WERI-Rb-1 (cell line): ENCODE results near the gene ASCL5.

Source experiments
- DNase-seq: peaks from one replicate; pipeline ENCODE4 v3.0.0-alpha.2; 2020
- H3K27ac ChIP-seq: fragments of 250-450 bp; sonication (Bioruptor Pico); 2 replicates; pipeline ENCODE4 v1.5.1; 2020; ENCODE audit warnings: mild to moderate bottlenecking, moderate library complexity
- H3K27me3 ChIP-seq: fragments of 250-450 bp; sonication (Bioruptor Pico); 2 replicates; pipeline ENCODE4 v1.5.1; 2021; ENCODE audit warnings: mild to moderate bottlenecking, low read depth, moderate library complexity; ENCODE audit not compliant: insufficient read depth, severe bottlenecking
- H3K36me3 ChIP-seq: fragments of 250-450 bp; sonication (Bioruptor Pico); 2 replicates; pipeline ENCODE4 v1.5.1; 2020; ENCODE audit warnings: mild to moderate bottlenecking, moderate library complexity
- H3K4me3 ChIP-seq: 2 replicates; pipeline ENCODE4 v1.5.1; 2011; ENCODE audit warnings: low read depth, mild to moderate bottlenecking, control low read depth, low read length
- H3K9me3 ChIP-seq: fragments of 250-450 bp; sonication (Bioruptor Pico); 2 replicates; pipeline ENCODE4 v1.5.1; 2021; ENCODE audit warnings: mild to moderate bottlenecking, moderate library complexity; ENCODE audit not compliant: severe bottlenecking
- TF ChIP-seq, protein P1 (sequence below): IDR thresholded peaks from 2 replicates; pipeline ENCODE4 v1.5.1; 2011; ENCODE audit warnings: low read depth, mild to moderate bottlenecking, control low read depth, inconsistent platforms, low read length

ASCL5 gene

DNA sequence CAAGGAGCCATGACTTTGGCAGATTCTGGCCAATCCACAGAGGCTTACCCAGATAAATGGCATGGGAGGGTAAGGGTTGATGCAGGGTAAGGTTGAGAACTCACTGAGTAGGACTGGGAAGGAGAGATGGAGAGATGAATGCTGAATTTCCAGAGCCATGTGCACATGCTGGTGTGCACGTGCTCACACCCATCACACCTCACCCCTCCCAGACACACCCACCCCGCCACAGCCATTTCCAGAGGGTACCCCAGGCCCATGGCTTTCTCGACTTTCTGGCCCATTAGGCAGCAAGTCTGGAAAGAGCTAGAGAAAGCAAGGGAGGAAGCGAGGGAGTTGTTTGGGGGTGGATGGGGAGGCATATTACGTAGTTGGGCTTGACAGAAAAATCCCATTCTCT, 16.4 kb downstream of the ASCL5 start:
- Histone ChIP-seq H3K9me3 (no peaks in the 10 kb centered on the region), H3K27me3 (no peaks in the 10 kb centered on the region), H3K36me3 (no peaks in the 10 kb centered on the region), H3K27ac (no peak overlapping the region), H3K4me3 (no peak overlapping the region)
- TF ChIP-seq, protein P1, sequence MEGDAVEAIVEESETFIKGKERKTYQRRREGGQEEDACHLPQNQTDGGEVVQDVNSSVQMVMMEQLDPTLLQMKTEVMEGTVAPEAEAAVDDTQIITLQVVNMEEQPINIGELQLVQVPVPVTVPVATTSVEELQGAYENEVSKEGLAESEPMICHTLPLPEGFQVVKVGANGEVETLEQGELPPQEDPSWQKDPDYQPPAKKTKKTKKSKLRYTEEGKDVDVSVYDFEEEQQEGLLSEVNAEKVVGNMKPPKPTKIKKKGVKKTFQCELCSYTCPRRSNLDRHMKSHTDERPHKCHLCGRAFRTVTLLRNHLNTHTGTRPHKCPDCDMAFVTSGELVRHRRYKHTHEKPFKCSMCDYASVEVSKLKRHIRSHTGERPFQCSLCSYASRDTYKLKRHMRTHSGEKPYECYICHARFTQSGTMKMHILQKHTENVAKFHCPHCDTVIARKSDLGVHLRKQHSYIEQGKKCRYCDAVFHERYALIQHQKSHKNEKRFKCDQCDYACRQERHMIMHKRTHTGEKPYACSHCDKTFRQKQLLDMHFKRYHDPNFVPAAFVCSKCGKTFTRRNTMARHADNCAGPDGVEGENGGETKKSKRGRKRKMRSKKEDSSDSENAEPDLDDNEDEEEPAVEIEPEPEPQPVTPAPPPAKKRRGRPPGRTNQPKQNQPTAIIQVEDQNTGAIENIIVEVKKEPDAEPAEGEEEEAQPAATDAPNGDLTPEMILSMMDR = no peak
- no peak for DNase-seq

DNA sequence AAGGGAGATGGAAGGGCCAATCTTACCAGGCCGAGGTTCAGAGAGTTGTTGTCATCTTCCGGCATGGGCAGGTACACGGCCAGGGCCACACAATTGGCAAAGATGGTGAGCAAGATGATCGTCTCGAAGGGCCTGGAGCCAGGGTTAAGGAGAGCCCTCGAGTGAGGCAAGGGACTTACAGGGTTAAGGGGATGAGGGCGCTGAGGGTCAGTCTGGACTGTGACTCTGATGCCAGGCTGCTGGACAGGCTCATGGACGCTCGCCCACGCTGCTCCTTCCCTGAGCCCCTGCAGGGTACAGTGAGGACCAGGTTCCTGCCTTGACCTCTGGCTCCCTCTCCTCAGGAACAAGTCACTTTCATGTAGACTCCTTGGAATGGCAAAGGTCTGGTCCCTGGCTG, 16.8 kb downstream of the ASCL5 start:
- no peak for DNase-seq
- Histone ChIP-seq H3K9me3 (no peaks in the 10 kb centered on the region), H3K27ac (no peak overlapping the region), H3K4me3 (no peak overlapping the region), H3K36me3 (no peaks in the 10 kb centered on the region), H3K27me3 (no peaks in the 10 kb centered on the region)
- TF ChIP-seq, protein P1 = no peak

DNA sequence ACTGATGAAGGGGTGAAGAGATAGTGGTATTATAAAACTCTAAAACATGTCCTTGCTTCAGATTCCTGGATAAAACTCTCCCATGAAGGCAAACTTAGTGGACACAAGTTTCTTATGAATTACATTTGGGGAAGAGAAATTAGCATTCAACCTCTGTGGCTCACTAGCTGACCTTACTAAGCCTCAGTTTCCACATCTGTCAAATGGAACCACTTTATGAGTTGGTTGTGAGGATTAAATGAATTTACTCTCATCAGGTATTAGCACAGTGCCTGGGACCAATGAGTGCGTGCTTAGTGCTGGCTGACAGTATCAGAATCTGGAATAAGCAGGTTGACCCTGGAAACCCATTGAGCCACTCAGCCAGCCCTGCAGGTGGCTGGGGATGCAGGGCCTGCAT, 17.3 kb downstream of the ASCL5 start:
- no peaks in the 10 kb centered on the region for H3K9me3 ChIP-seq
- DNase-seq = no peak
- H3K27ac ChIP-seq = no peak overlapping the region
- H3K36me3 ChIP-seq = no peaks in the 10 kb centered on the region
- no peaks in the 10 kb centered on the region for H3K27me3 ChIP-seq
- no peak overlapping the region for H3K4me3 ChIP-seq
- TF ChIP-seq, protein P1 = no peak

DNA sequence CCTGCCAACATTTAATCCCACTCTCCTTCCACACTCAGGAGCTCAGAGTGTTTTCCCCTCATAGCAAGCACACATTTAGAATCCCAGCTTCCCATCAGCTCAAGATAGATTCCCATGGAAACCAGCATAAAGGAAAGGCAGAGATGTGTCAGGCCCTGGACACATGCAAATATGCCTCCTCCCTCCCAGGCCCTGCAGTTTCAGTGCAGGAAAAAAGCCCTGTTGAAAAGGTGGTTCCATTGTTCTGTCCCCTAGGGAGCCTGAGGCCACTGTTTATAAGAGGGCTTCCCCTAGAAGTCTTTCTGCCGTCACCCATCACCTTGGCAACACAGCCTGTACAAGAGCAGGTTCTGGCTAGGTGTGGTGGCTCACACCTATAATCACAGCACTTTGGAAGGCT, 18.4 kb downstream of the ASCL5 start:
- H3K36me3 ChIP-seq = no peaks in the 10 kb centered on the region
- no peak overlapping the region for H3K4me3 ChIP-seq
- TF ChIP-seq, protein P1 = no peak
- no peak for DNase-seq
- H3K27ac ChIP-seq = no peak overlapping the region
- no peaks in the 10 kb centered on the region for H3K9me3 ChIP-seq
- no peaks in the 10 kb centered on the region for H3K27me3 ChIP-seq

DNA sequence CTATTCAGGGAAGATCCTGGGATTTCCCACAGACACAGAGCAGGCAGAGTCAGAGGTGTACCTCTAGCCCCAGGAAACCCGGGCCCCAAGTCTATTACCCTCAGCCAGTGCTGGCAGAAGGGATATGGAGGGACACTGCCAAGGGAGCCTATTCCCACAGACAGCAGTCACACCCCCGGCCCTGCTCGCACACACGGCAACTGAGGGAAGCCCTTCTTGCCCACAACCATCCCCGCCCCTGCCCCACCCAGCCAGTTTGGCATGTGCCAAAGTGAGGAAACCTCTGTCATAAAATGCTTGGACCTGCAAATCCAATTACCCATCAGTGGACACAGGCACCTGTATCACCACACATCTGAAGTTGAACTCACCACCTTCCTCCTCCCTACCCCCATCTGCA, 21.3 kb downstream of the ASCL5 start:
- H3K4me3 ChIP-seq = no peak overlapping the region
- H3K36me3 ChIP-seq = no peaks in the 10 kb centered on the region
- H3K9me3 ChIP-seq = no peaks in the 10 kb centered on the region
- no peak overlapping the region for H3K27ac ChIP-seq
- TF ChIP-seq, protein P1 = no peak
- DNase-seq = no peak
- H3K27me3 ChIP-seq = no peaks in the 10 kb centered on the region

DNA sequence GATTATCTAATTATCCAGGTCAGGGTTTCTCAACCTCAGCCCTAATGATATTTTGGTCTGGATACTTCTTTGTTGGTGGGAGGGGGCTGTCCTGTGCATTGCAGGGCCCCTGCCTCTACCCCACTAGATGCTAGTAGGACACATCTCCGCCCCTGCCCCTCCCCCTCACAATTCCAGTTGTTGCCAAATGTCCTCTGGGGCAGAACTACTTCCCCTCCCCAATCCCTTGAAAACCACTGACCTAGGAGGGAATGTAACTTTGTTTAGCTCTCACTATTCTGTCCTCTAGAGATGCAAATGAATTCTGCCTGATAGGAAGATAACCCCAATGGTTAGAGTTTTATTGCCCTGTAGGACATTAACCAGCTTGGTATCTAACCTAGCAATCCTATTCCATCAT, 22.8 kb downstream of the ASCL5 start:
- Histone ChIP-seq H3K4me3 (no peak overlapping the region), H3K36me3 (no peaks in the 10 kb centered on the region), H3K27ac (no peak overlapping the region), H3K9me3 (no peaks in the 10 kb centered on the region), H3K27me3 (no peaks in the 10 kb centered on the region)
- DNase-seq = no peak
- TF ChIP-seq, protein P1 = no peak
